HG03565 (cell line): ENCODE data around the gene CETP.
A peak's percentile ranks its signal among the peaks of the same experiment; 100 is the strongest.

Source experiments
- ATAC-seq: cut with Tn5 transposase; IDR thresholded peaks from one replicate; pipeline ENCODE4 v1.9.1; 2021; ENCODE audit warnings: mild to moderate bottlenecking, moderate library complexity; ENCODE audit not compliant: unreplicated experiment

Gene CETP

DNA sequence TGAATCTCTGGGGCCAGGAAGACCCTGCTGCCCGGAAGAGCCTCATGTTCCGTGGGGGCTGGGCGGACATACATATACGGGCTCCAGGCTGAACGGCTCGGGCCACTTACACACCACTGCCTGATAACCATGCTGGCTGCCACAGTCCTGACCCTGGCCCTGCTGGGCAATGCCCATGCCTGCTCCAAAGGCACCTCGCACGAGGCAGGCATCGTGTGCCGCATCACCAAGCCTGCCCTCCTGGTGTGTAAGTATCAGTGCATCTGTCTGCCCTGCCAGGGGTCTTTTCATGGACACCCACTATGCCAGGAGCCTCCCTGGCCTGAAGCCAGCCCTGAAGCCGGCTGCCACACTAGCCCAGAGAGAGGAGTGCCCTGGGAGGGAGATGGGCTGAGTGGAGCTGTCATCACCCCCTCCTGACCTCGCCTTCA lies at the start of gene CETP:
CETP (plus strand) TSS at position 100 of the 431 bp plus-strand sequence; CDS start at position 130, 30 bp downstream.
- ATAC-seq = no peak

- no peak for ATAC-seq
These were observed 48.7 kb upstream of the CETP start for GRCh38 chr16:56912746-56913708.

DNA sequence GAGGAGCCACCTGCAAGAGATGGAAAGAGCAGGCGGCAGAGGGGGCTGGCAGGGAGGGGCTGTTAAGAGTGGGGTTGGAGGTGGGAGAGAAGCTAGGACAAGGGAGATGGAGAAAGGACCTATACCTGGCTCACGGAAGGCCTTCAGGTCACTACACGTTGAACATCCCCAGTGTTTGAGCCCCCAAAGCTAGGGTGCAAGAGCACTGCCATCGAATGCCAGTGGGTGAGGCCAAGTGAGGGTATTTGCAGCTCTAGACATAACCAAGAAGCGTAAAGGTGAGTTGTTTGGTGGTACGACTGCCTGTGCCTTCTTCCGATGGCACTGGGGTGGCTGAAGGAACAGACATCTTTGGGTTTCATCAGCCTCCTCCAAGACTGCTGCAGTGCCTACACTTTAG lies 46.9 kb upstream of the CETP start:
- no peak for ATAC-seq

DNA sequence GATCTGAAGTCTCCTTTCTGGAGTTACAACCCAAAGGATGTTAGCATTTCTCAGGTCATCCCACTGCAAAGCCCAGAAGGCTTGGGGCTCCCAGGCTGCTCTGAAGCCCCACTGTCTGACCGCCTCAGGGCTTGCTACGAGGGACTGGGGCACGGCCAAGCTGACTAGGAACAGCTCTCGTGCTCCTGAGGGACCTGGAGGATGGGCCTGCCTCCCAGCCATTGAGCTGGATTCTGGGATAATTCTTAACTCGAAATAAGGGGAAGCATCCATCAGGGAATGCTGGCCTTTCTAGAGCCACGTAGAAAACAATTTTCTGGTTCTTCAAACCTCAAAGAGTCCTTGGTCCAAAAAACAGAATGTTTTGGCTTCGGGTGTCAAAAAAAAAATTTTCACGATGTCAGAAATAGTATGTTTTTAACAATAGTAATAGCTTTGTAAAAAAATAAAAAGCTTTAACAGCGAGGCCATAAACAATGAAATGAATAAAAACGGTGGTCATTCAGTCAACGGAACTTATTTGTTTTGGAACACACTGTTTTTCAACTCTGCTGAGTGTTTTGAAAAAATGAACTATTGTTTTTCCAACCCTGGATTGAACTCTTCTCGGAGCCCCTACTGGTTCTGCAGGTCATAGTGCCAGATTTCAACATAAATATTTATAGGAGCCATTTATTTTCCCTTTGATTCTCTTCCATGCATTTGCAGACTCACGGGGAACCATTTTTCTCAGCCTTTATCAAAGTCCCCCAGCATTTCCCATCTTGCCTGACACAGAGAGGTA lies 46.2 kb upstream of the CETP start:
- ATAC-seq = no peak

GRCh38 chr16:56916571-56917403 lies 45.0 kb upstream of the CETP start:
- ATAC-seq = peak; percentile 75

DNA sequence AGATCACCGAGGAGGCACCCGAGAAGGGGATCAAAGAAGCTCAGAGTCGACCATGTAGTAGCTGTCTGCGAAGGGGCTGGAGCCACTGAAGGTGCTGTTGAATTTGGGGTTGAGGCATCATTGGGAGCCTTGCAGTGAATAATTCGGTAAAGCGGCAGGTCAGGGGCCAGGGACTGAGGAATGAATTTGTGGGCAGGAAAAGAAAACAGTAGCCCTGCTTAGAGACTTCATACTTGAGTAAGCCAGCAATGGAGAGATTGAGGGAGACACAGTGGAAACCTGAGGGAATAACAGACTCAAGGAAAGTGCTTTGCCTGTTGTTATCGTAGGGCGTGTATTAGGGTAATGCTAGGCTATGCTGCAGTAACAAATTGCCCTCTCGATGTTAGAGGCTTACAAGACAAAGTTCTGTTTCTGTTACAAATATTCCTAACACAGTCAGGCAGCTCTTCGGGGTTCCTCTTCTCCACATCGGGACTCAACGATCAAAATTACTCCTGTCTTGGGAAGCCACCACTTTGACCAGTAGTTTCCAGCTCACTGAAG lies 43.2 kb upstream of the CETP start:
- no peak for ATAC-seq

GRCh38 chr16:56919099-56919800 lies 42.5 kb upstream of the CETP start:
- no peak for ATAC-seq

- ATAC-seq = no peak
These were observed 40.2 kb upstream of the CETP start for GRCh38 chr16:56921571-56921970.

GRCh38 chr16:56923481-56924091 lies 38.2 kb upstream of the CETP start:
- ATAC-seq = no peak

DNA sequence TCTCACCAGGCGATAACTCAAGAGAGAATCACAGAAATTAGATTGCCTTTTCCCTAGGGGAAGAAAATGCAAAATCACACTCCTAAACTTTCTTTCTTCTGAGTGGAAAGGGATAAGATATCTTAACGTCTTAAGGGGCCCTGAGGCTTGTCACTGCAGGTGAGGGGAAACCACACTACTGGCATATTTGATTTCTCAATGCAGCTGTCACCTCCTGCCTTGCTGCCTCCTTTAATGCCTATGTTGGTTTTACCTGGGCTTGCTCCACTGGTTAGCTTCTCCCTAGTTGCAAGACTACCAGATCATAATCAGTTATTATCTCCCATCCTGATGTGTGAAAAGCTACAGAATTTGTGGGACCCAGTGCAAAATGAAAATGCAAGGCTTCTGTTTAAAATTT lies 34.3 kb upstream of the CETP start:
- ATAC-seq = no peak

- ATAC-seq = no peak
These were observed 32.1 kb upstream of the CETP start for GRCh38 chr16:56929639-56930038.

- ATAC-seq = no peak
These were observed 31.1 kb upstream of the CETP start for GRCh38 chr16:56930486-56931270.

GRCh38 chr16:56931271-56931891 lies 30.4 kb upstream of the CETP start:
- peak; percentile 21 for ATAC-seq

DNA sequence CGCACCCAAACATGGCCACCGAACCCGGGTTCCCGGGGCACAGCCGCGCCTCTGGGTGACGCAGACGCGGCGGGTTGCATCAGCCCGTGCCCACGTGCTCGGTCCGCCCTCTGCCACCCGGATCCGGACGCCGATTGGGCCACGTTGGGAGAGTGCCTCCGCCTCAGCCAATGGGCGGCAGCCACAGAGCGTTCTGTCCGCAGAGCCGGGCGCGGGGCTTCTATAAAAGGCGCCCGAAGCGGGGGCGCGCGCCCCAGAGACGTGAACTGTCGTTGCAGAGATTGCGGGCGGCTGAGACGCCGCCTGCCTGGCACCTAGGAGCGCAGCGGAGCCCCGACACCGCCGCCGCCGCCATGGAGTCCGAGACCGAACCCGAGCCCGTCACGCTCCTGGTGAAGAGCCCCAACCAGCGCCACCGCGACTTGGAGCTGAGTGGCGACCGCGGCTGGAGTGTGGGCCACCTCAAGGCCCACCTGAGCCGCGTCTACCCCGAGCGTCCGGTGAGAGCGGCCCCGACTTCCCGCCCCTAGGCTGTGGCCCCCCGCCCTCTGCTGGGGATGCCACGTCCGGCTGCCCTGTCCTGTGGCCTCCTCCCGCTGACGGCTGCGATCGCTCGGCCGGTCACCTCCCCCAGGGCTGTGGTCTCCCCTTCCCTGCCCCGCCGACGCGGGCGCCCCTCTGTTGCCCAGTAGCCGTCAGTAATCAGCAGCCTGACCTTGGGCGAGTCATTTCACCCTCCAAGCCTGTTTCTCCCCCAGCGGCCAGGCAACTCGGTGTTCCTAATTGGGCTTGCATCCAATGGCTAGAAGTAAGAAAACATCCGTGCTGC lies 29.6 kb upstream of the CETP start, which contains the start of gene HERPUD1:
HERPUD1 (plus strand) TSS at position 251 of the 829 bp plus-strand sequence; CDS start at position 354, 103 bp downstream.
- peak; percentile 84 for ATAC-seq

- ATAC-seq = no peak
These were observed 28.8 kb upstream of the CETP start for GRCh38 chr16:56932721-56933619.
